Endometrial microvascular endothelial cells (primary cell): ENCODE results near the gene TNPO1. TPM values are rescaled to one million over a fixed set of nuclear protein-coding genes. Genes with fewer than 3 reads are reported as not detected.

Experiments used
- in situ Hi-C: cut with HindIII; loops from 2 replicates; pipeline ENCODE4 v1.10.0; 2017; ENCODE audit warnings: low sequenced_read_pairs, low pct_unique_long_range_greater_than_20kb; ENCODE audit errors: inconsistent ontology term
- total RNA-seq: library from RNA; depleted of rRNA; stranded (reverse); fragments of >200 nt; gene quantifications from one replicate; pipeline ENCODE4 v1.2.3, GENCODE V29; 2015; ENCODE audit errors: inconsistent ontology term

TNPO1 gene
- total RNA-seq, 1 donor from 2014 or later, result 357 TPM

DNA sequence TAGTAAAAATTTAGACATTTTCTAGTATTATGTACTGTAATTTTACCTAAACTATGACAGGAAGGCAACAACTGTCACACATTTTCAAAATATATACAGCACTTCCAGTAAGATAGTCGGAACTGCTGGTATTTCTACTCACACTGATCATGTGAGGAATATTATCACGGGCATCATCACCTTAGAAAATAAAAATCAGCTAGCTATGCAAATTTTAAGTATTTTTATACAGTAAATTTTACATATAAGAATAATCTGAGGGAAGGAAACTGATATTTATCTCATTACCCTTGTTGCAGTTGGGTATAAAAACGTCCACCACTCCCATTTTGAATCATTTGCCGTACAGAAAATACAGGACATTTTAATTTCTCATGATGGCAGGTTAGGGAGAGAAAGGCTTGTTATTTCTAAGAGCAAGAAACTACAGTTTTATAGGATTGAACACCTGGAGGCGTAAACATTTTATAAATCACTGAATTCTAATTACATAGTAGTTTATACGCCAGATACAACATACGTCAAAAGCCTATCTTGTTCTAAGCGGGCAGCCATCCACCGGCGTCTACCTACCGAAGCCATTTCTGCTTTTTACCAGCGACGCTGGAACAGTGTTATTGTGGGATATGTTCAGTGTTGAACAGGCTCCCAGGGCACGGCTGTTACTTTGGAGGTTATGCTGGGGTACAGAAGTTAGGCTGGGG, 729 bp upstream of the TNPO1 start:
- in situ Hi-C loops, result loop anchor here (5.0 kb wide), 1 partner anchor 203 kb away; no protein-coding TSS in a partner anchor

DNA sequence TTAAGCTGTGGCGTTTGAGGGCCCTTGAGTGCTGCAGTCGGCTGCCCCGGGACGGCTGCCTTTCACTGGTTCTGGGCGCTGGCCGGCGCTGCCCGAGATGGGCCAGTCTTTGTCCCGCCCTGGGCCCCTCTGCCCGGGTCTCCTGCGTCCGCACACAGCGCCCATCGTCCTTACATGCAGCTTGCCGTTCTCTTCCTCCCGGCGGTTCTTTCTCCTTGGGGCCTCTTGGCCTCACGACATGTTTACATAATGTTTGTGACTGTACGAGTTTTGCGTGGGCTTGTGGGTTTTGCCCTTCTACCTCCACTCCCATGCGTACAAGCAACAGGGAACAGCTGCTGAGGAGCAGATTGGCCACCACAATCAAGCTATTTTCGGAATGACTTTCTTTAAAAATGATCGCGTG, 618 bp downstream of the TNPO1 start:
- in situ Hi-C loops, result loop anchor here (5.0 kb wide), 1 partner anchor 205 kb away; no protein-coding TSS in a partner anchor

DNA sequence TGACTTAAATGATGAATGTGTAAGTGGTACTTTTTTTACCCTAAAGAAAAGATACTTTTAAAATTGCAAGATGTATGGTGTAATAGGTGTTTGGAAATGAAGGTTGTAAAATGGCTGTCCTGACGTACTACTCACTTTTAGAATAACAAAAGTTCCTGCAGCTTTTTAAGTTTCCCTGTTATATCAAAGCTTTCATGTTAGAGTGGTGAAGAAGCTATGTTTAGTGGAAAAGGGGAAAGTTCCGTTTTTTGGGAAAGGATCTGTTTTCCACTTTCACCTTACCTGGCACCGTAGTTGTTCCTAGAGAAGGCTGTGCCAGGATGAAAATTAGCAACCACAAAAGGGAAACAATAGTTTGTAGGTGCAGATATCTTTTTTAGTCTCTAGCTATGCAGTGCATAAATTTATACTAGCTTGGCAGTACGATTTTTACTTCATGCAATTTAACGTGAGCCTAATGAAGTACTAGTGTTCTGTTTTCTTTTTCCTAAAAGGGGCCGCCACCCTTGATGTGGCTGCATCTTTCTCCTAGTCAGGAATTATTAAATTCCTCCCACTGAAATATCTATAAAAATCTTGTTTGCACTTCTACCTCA, 1.3 kb downstream of the TNPO1 start:
- in situ Hi-C loops, result loop anchor here (5.0 kb wide), 1 partner anchor 205 kb away; no protein-coding TSS in a partner anchor

DNA sequence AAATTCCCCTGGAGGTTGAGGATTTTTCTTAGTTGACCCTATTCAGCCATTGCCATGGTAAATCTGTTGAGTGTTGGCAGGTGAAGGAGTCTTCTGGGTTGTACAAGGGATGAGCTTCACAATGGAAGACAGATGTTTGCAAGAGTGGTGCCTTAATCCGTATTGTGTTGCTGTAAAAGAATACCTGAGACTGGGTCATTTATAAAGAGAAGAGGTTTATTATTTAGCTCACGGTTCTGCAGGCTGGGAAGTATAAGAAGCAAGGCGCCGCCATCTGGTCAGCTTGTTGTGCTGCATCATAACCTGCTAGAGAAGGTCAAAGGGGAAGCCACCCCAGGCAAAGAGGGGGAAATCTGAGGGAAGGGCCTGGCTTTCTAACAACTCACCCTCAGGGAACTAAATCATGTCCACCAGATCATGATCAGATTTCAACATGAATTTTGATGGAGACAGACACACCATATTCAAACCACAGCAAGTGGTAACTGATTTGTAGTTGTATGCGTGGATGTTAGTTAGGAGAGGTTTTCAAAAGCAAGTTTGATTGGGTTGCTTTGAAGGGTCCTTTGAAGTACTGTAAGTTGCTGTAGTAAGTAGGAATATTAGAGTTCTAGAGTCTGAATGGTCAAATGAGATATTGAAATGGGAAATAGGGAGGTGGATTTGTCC, 2.5 kb downstream of the TNPO1 start:
- in situ Hi-C loops, result loop anchor here (5.0 kb wide), 1 partner anchor 207 kb away; no protein-coding TSS in a partner anchor

DNA sequence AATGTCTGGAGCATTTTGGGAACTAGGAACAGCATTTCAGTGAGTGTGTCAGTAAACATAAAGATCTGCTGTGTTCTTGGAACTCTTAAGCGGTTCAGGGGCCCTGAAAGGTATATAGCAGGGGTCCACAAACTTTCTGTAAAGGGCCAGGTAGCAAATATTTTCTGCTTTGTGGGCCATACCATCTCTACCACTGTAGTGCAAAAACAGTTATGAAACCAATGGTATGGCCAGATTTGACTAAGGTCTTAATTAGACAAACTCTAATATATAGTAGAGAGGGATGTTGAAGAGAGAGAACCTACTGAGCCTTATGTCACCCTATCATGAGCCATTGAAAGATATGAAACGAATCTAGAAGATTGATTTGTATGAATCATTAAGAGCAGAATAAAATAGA, 5.3 kb downstream of the TNPO1 start:
- in situ Hi-C loops, result no loop called here

DNA sequence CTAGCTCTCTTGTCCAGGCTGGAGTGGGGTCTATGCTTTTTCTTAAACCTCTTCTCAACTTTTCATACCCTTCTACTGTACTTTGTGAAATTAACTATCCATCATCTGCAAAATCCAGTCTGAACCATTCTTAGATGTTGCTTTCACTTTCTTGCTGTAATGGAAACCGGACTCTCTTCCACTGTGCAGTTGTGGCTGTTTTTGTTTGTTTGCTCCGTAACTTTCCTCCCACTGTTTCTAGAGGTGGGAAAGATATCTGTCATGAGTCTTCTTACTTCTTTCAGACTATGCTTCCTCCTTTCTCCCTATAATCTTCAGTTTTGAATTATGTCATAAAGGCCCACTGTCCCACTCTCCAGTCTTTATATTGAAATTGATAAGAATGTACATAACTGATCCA, 6.5 kb downstream of the TNPO1 start:
- in situ Hi-C loops, result no loop called here

DNA sequence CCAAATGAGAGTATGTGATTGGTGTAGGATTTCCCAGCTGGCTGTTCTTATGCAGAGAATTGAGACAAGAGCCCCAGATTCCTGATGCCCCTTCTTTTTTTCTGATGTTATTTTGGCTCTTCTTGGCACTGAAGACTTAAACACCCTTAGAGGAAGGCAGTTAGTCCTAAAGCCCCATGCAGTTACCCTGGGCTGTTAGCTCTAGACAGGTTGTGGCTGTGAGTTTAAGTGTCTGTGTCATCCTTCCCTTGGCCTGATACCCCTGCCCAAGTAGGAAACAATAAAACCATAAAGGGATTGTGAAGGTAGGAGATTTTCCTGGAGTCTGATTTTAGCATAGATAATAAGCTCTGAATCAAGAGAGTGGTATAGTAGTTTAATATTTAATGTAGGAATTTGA, 13.2 kb downstream of the TNPO1 start:
- in situ Hi-C loops, result no loop called here

DNA sequence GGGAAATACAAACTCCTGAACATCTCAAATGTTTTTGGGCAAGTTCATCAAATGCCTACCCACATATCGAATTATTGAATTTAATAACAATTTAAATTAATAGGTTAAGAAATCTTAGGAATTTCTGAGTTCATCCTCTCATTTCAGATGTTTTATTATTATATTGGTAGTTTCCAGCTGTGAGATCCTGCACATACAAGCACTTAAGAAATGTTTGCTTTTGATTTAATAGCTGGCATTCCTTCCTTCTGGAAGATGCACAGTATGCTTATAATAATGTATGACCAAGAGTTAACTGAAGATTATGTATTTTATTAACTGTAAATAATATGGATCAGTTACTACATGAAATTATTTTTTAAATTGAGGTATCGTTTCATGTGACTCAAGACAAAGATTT, 13.9 kb downstream of the TNPO1 start:
- in situ Hi-C loops, result no loop called here

DNA sequence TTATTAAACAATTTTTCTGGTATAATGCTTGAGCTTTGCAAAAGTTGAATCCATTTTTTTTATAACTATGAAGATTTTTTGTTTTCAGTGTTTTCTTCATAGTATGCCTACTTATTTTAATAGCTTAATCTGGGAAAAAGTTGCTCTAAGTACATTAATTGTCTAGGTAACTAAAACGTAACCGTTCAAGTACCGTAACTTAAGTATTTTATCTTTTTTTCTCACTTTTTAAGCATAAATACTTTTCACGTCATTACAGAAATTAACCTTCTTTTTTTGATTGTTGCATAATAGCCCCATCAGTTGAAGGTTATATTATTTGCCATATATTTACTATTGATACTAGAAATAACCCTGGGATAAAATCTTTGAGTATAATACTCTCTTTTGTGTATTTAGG, 15.2 kb downstream of the TNPO1 start:
- in situ Hi-C loops, result no loop called here

DNA sequence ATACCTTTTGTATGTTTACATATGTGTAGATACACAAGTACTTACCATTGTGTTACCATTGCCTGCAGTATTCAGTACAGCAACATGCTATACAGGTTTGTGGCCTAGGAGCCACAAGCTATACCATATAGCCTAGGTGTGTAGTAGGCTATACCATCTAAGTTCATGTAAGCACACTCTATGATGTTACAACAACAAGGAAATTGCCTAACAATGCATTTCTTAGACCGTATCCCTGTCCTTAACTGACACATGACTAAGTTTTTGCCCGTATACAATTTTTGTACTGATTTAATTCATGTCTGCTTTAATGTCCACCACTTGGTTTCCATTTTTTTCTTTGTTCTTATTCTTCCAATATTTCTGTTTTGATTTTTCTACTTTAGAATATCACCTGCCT, 18.5 kb downstream of the TNPO1 start:
- in situ Hi-C loops, result no loop called here

DNA sequence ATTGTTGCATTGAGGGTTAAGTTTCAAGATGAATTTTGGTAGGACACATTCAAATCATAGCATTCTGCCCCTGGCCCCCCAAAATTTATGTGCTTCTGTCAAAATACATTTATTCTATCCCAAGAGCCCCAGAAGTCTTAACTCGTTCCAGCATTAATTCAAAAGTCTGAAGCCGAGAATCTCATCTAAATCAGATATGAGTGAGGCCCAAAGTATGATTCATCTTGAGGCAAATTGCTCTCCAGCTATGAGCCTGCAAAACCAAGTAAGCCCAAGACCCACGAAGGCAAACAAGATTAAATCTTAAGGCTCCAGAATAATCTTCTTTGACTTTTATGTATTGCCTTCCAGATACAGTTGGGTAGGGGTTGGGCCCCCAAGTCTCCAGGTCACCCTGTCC, 19.2 kb downstream of the TNPO1 start:
- in situ Hi-C loops, result no loop called here

DNA sequence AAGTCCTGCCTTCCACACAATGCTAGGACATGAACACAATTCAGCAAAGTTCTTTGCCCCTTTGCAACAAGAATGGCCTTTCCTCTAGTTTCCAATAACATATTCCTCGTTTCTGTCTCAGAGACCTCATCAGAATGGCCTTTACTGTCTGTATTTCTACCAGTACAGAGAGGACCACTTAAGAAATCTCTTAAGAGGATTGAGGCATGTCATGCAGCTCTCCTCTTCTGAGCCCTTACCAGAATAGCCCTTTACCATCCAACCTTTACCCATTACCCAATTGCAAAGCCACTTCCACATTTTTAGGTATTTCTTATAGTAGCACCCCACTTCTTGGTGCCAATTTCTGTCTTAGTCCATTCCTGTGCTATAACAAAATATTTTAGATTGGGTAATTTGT, 20.3 kb downstream of the TNPO1 start:
- in situ Hi-C loops, result no loop called here

DNA sequence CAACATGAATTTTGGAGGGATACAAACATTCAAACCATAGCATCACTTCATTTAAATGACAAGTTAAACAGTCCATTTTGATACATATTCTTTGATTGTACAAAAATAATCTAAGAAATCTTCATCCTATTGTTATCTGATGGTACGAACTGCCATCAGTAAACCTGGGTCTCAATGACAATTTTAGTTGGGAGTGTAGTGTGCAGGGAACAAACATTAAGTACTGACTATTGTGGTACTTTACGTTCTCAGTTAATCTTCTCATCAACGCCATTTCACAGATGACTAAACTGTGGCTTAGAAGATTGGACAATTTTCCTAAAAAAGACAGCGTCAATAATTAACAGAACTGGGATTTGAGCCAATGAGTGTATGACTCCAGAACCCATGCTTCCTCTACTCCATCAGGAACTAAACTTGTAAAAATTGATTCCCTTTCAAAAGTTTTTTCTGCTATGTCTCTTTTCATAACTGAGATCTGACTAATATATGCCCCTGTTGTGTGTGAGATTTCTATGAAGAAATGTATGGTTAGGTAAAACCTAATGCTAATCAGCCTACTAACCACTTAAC, 21.1 kb downstream of the TNPO1 start:
- in situ Hi-C loops, result no loop called here

DNA sequence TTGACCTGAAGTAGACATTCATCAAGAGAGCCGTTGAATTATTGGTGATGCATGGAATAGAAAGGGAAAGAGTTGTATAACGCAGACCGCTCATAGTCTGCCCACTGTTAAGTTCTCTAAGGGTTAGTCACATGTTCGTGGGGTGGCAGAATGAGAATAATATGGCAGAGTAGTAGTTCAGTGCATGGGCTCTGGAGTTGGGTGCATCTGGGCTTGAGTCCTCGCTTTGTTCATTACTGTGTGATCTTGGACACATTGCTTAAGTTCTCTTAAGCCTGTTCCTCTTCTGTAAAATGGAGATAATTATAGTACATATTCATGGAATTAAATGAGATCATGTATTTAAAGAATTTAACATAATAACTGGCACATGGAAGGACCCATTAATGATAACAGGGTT, 23.6 kb downstream of the TNPO1 start:
- in situ Hi-C loops, result no loop called here

DNA sequence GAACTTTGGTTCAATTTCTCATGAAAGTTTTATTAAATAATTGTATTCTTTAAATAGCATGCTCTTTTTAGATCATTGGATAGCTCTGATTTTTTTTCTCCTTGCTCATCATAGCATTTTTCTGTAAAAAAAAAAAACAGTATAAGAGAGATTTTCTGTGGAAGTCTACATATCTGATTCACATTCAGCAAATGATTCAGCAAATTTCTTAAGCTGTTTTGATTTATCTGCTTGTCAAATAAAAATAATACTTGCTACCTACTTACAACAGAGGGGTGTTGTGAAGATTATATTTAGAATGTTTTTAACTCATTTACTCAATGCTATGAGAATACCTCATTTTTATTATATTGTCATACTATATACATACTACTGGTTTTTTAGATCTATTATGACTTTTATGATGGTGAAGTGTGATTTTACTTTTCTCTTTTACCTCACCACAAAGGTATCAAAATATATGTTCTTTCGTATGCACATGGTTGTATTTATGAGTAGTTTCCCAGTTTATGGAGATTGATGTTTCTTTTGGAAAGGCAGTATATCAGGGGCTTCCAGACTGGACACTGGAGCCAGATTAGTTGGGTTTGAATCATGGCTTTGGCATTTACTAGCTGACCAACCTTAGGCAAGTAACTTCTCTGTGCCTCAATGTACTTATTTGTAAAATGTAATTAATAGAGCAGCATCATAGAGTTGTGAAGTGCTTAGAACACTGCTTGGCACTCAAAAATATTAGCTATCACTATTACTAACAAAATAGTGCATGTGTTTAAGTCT, 25.5 kb downstream of the TNPO1 start:
- in situ Hi-C loops, result no loop called here

DNA sequence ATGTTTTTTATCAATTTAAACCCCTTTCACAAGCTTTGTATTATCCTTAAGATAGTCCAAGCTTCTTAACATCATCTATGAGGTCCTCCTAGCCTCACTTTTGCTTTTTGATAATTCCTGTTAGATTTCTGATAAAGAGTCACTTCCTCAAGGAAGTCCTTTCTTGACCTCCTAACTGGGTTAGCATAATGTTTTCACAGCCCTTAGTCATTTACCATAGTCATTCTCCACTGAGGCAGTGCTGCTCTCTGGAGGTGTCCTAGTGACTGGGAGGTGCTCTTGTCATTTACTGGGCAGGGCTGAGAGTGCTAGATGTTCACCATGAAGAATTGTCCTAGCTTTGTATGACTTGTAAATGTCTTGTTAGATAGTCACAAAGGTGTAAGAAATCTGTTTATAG, 26.4 kb downstream of the TNPO1 start:
- in situ Hi-C loops, result no loop called here

DNA sequence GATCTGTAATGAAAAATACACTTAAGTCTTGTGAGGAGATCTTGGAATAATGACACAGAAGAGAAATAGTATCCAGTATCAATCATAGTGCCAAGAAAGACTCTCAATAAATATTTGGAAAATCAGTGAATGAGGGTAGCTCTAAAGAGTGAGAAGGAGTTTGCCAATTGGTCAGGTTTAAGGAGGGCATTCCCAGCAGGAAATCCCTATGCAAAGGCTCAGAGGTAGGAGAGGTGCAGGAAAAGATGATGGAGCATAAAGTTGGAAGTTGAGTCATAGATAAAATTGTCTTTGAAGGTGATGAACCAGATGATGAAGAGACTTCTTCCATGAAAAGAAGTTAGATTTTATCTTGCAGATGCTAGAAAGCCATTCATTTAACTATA, 27.8 kb downstream of the TNPO1 start:
- in situ Hi-C loops, result no loop called here

DNA sequence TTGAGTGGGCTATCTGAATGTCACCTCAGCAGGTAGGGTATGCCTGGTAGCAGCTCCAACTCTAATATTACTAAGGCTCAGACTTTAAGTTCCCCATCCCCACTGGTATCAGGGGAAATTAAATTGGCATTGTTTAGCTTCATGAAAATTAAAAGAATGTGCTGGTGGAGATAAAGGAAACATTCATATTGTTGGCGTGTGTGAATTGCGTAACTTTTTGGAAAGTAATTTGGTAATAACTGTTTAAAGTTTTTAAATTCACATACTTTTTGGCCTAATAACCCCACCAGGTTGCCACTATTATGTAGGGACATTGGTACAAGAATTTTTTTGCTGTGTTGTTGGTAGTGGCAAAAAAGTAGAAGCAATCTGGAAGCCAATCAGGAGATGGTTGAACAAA, 29.4 kb downstream of the TNPO1 start:
- in situ Hi-C loops, result no loop called here

DNA sequence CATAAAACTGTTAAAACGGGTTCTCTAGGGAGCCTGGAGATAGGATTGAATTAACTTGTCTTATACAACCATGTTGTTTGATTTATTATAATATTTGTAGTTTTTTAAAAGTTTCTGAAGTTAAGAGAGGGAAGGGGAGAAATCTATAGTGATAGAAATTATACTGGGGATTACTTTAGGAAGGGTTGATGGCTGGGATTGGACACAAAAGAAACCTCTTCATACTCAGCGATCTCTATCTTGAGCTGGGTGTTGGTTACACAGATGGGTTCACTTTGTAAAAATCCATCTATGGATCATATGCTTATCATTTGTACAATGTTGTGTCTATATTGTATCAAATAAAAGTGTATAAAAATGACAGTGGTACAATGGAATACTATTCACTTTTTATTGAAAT, 30.0 kb downstream of the TNPO1 start:
- in situ Hi-C loops, result no loop called here
